Keratinocyte (primary cell): ENCODE results near the gene PYROXD2.

Source experiments
- EZH2 ChIP-seq: IDR thresholded peaks from one replicate; pipeline ENCODE4 v1.6.1; 2012; ENCODE audit warnings: inconsistent platforms, mild to moderate bottlenecking, low read length, moderate library complexity
- TF ChIP-seq, protein P1 (sequence below), 3 experiments: IDR thresholded peaks in 1 of 3; conservative IDR thresholded peaks in 1 of 3; optimal IDR thresholded peaks in 1 of 3; 2 replicates in 2 of 3; 3 replicates in 1 of 3; pipeline versions ENCODE3 to v1.5.1; 2011; ENCODE audit warnings: low read length in 3 of 3, mild to moderate bottlenecking in 3 of 3, moderate library complexity in 2 of 3, control low read depth in 1 of 3, inconsistent platforms in 1 of 3; ENCODE audit not compliant: insufficient read depth in 2 of 3; ENCODE audit errors: extremely low read depth in 1 of 3

DNA sequence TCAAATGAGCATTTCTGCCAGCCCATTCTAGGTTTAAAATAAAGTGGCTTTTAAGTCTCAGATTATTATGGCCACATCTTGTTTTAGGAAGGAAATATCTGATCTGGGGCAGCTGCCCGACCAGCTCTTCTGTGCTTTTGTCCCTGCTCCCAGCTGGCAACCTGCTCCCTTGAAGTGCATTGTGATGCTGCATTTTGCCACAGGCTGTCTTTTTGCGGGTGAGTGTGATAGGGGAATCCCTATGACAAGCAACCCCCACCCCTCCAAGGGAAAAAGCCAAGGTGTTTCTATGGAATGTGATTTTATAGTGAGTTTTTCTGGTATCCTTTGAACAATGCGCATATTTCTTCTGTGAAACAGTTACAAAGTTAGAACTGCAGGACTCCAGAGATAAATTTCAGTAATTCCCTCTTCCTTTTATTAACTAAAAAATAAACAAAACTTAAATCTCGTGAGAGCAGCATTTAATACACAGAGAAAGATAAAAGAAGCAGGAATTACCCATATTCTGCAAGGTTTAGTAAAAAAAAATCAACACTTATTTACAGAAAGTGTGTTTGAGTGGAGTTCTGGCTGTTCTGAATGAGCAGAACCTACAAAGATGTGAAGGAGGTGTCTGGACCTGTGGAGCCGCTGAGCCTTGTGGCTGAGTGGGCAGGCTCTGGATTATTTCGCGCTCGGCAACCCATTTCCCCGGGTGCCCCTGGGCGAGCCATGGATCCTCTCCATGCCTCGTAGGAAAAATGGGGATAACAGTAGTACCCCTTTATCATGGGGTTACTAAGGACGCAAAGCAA, 41.9 kb upstream of the PYROXD2 start:
- no peak for TF ChIP-seq EZH2
- TF ChIP-seq, protein P1, sequence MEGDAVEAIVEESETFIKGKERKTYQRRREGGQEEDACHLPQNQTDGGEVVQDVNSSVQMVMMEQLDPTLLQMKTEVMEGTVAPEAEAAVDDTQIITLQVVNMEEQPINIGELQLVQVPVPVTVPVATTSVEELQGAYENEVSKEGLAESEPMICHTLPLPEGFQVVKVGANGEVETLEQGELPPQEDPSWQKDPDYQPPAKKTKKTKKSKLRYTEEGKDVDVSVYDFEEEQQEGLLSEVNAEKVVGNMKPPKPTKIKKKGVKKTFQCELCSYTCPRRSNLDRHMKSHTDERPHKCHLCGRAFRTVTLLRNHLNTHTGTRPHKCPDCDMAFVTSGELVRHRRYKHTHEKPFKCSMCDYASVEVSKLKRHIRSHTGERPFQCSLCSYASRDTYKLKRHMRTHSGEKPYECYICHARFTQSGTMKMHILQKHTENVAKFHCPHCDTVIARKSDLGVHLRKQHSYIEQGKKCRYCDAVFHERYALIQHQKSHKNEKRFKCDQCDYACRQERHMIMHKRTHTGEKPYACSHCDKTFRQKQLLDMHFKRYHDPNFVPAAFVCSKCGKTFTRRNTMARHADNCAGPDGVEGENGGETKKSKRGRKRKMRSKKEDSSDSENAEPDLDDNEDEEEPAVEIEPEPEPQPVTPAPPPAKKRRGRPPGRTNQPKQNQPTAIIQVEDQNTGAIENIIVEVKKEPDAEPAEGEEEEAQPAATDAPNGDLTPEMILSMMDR (optimal IDR thresholded peaks at IDR 0.05 in 1 of 3, IDR thresholded peaks at IDR 0.05 in 1 of 3, conservative IDR thresholded peaks at IDR 0.05 in 1 of 3; ENCODE audit: extremely low read depth in 1 of 3, insufficient read depth in 2 of 3, low read length in 3 of 3): no peak
